ENCODE measurements around the gene MIB2. TPM values are rescaled to one million over a fixed set of nuclear protein-coding genes. Genes with fewer than 3 reads are reported as not detected.
"Not testable (repeated sequence)": the region's sequence is repeated elsewhere in the genome, so short reads cannot be mapped to it uniquely, and the experiment has no call there.

MIB2 gene
- total and polyA plus RNA-seq, 2 of the 4 experiments (the other 2 are of a cell fraction), result 17.2 to 47.8 TPM

GRCh38 chr1:1638528-1638927 is 23.2 kb downstream of the MIB2 start:
- H3K36me3 ChIP-seq (ENCODE audit: control insufficient read depth, insufficient read depth, low read length), result peaks cover 11% of the 10 kb centered on the region
- in situ Hi-C loops (cut with MboI; ENCODE audit: low sequenced_read_pairs); H2AK9ac ChIP-seq (replicated peaks; ENCODE audit: low read depth, low read length, poor library complexity); H3K23ac ChIP-seq (ENCODE audit: low read depth, low read length); H3K56ac ChIP-seq (ENCODE audit: extremely low read depth, insufficient read depth, low read length); H3K27ac ChIP-seq (ENCODE audit: insufficient read depth, low read length); H4K8ac ChIP-seq (ENCODE audit: low read depth in 2 of 2, low read length in 2 of 2); CTCF ChIA-PET; H3K4ac ChIP-seq (ENCODE audit: low read depth, low read length); dilution Hi-C loops (cut with HindIII; ENCODE audit: low sequenced_read_pairs, unreplicated experiment); H3K18ac ChIP-seq (ENCODE audit: low read depth, low read length); H3K27me3 ChIP-seq (ENCODE audit: control insufficient read depth, insufficient read depth, low read length); H2BK20ac ChIP-seq (ENCODE audit: low read depth, low read length); H3K9me3 ChIP-seq (ENCODE audit: control insufficient read depth, insufficient read depth, low read length); H2BK15ac ChIP-seq (ENCODE audit: low read depth, low read length); DNase-seq; H4K20me1 ChIP-seq (ENCODE audit: insufficient read depth, low read length); H3K4me1 ChIP-seq (ENCODE audit: control insufficient read depth, insufficient read depth, low read length); H2BK120ac ChIP-seq (ENCODE audit: low read depth, low read length); H2AFZ ChIP-seq (replicated peaks; ENCODE audit: low read length, poor library complexity); ATAC-seq (ENCODE audit: low read depth); H3K4me3 ChIP-seq (ENCODE audit: insufficient read depth, low read depth, low read length); H3K14ac ChIP-seq (replicated peaks; ENCODE audit: low read depth, low read length); H2AK5ac ChIP-seq (ENCODE audit: low read depth, low read length); H3K4me2 ChIP-seq (ENCODE audit: low read depth, low read length); H2BK5ac ChIP-seq (ENCODE audit: low read depth, low read length, poor library complexity, severe bottlenecking); H3K9me1 ChIP-seq (ENCODE audit: insufficient read depth, low read length); BruUV-seq (replicated peaks); H3K79me1 ChIP-seq (ENCODE audit: low read depth in 1 of 2, low read length in 2 of 2); intact Hi-C loops (cut with micrococcal nuclease); H4K91ac ChIP-seq (ENCODE audit: insufficient read depth, low read depth, low read length); H3K9ac ChIP-seq (ENCODE audit: low read depth, low read length); POLR2A ChIA-PET (ENCODE audit: unreplicated experiment); H4K5ac ChIP-seq (ENCODE audit: low read depth, low read length): not testable (repeated sequence)
- WGBS, 2 experiments (ENCODE audit: extremely low coverage in 2 of 2, insufficient read length in 1 of 2), result no CpG with 5 or more reads among the region's 13 CpGs

GRCh38 chr1:1639368-1639767 is 24.1 kb downstream of the MIB2 start:
- H2BK15ac ChIP-seq (ENCODE audit: low read depth, low read length); H3K9me3 ChIP-seq (ENCODE audit: control insufficient read depth, insufficient read depth, low read length); H4K91ac ChIP-seq (ENCODE audit: insufficient read depth, low read depth, low read length); H4K20me1 ChIP-seq (ENCODE audit: insufficient read depth, low read length); H4K8ac ChIP-seq (ENCODE audit: low read depth in 2 of 2, low read length in 2 of 2); H3K4ac ChIP-seq (ENCODE audit: low read depth, low read length); H3K79me1 ChIP-seq (ENCODE audit: low read depth in 1 of 2, low read length in 2 of 2); H3K23ac ChIP-seq (ENCODE audit: low read depth, low read length); H2AK9ac ChIP-seq (replicated peaks; ENCODE audit: low read depth, low read length, poor library complexity); H3K9ac ChIP-seq (ENCODE audit: low read depth, low read length); intact Hi-C loops (cut with micrococcal nuclease); H3K27ac ChIP-seq (ENCODE audit: insufficient read depth, low read length); CTCF ChIA-PET; in situ Hi-C loops (cut with MboI; ENCODE audit: low sequenced_read_pairs); H2BK120ac ChIP-seq (ENCODE audit: low read depth, low read length); H3K18ac ChIP-seq (ENCODE audit: low read depth, low read length); ATAC-seq (ENCODE audit: low read depth); H2AK5ac ChIP-seq (ENCODE audit: low read depth, low read length); H2AFZ ChIP-seq (replicated peaks; ENCODE audit: low read length, poor library complexity); H3K56ac ChIP-seq (ENCODE audit: extremely low read depth, insufficient read depth, low read length); H3K9me1 ChIP-seq (ENCODE audit: insufficient read depth, low read length); DNase-seq; H3K4me1 ChIP-seq (ENCODE audit: control insufficient read depth, insufficient read depth, low read length); dilution Hi-C loops (cut with HindIII; ENCODE audit: low sequenced_read_pairs, unreplicated experiment); BruUV-seq (replicated peaks); H3K4me2 ChIP-seq (ENCODE audit: low read depth, low read length); POLR2A ChIA-PET (ENCODE audit: unreplicated experiment); H4K5ac ChIP-seq (ENCODE audit: low read depth, low read length); H3K27me3 ChIP-seq (ENCODE audit: control insufficient read depth, insufficient read depth, low read length); H2BK5ac ChIP-seq (ENCODE audit: low read depth, low read length, poor library complexity, severe bottlenecking); H3K4me3 ChIP-seq (ENCODE audit: insufficient read depth, low read depth, low read length); H2BK20ac ChIP-seq (ENCODE audit: low read depth, low read length); H3K14ac ChIP-seq (replicated peaks; ENCODE audit: low read depth, low read length): not testable (repeated sequence)
- WGBS, 2 experiments (ENCODE audit: extremely low coverage in 2 of 2, insufficient read length in 1 of 2), result 100% methylated on average over 6 of the region's 16 CpGs; no CpG with 5 or more reads in 1 of the 2 experiments
- peaks cover 11% of the 10 kb centered on the region for H3K36me3 ChIP-seq (ENCODE audit: control insufficient read depth, insufficient read depth, low read length)
